Measurements from ENCODE around the gene SPATA2L.

SPATA2L gene

GRCh38 chr16:89729863-89730593 is 28.5 kb upstream of the SPATA2L start:
- DNase-seq, result no peak

- DNase-seq, result no peak
Observed at GRCh38 chr16:89729293-89729692, 27.8 kb upstream of the SPATA2L start.

- DNase-seq, result peak in 1 of 56 donors; percentile 23
Observed at GRCh38 chr16:89727406-89728120, 26.1 kb upstream of the SPATA2L start.

GRCh38 chr16:89723279-89724250 is 22.1 kb upstream of the SPATA2L start:
- DNase-seq, result peak; percentile 57 to 98 (median 92)

GRCh38 chr16:89722392-89723278 is 21.1 kb upstream of the SPATA2L start:
- DNase-seq, result peak in 40 of 56 donors; percentile 15 to 72 (median 41)

- peak in 10 of 56 donors; percentile 13 to 53 (median 37) for DNase-seq
Observed at GRCh38 chr16:89721546-89722391, 20.3 kb upstream of the SPATA2L start.

- DNase-seq, result peak in 54 of 56 donors; percentile 21 to 93 (median 77)
Observed at GRCh38 chr16:89720813-89721545, 19.5 kb upstream of the SPATA2L start, which contains the start of the genes VPS9D1 and ZNF276. Gene VPS9D1, minus strand, starts transcription at chr16:89720898. Its CDS starts 37 bp downstream, at chr16:89720861. Gene ZNF276, plus strand, starts transcription at chr16:89721537. Its CDS starts 104 bp downstream, at chr16:89721641.

GRCh38 chr16:89720551-89720812 is 19.0 kb upstream of the SPATA2L start:
- peak in 20 of 56 donors; percentile 42 to 85 (median 64) for DNase-seq

GRCh38 chr16:89717688-89718505 is 16.4 kb upstream of the SPATA2L start:
- DNase-seq, result no peak

- DNase-seq, result no peak
Observed at GRCh38 chr16:89716916-89717687, 15.6 kb upstream of the SPATA2L start.

GRCh38 chr16:89716493-89716892 is 15.0 kb upstream of the SPATA2L start:
- DNase-seq, result no peak

- DNase-seq, result no peak
Observed at GRCh38 chr16:89712274-89712781, 10.8 kb upstream of the SPATA2L start.

- peak in 2 of 56 donors; percentile 18 to 40 for DNase-seq
Observed at GRCh38 chr16:89711601-89712273, 10.2 kb upstream of the SPATA2L start.

GRCh38 chr16:89710709-89711564 is 9.4 kb upstream of the SPATA2L start:
- no peak for DNase-seq
